ENCODE data around the gene RARRES2.

Gene RARRES2

GRCh38 chr7:150340024-150340749, 1.2 kb downstream of the RARRES2 start:
- ChIA-PET POLR2A (no interaction called here), CTCF (interaction anchor here (0.7 kb wide), 1 partner anchor 93 kb away, joined by 3 read pairs; no protein-coding TSS in a partner anchor)
- TF ChIP-seq FOXK2 (IDR thresholded peaks at IDR 0.05) (no peak), HDGF (IDR thresholded peaks at IDR 0.05; ENCODE audit: borderline replicate concordance) (no peak)
- no peak for DNase-seq (ENCODE audit: extremely low spot score)

GRCh38 chr7:150339409-150339809, 2.0 kb downstream of the RARRES2 start:
- POLR2A ChIA-PET = no interaction called here
- no peak for TF ChIP-seq ARNT (IDR thresholded peaks at IDR 0.05)
- CTCF ChIA-PET = interaction anchor here (0.7 to 3.5 kb wide), 2 partner anchors 17 to 94 kb away, joined by 3 to 10 read pairs; no protein-coding TSS in a partner anchor
- no peak for DNase-seq (ENCODE audit: extremely low spot score)

- no peak for DNase-seq (ENCODE audit: extremely low spot score)
- ChIA-PET POLR2A (no interaction called here), CTCF (interaction anchor here (3.5 kb wide), 1 partner anchor 18 kb away, joined by 10 read pairs; no protein-coding TSS in a partner anchor)
- no peak for TF ChIP-seq ELF4 (IDR thresholded peaks at IDR 0.05)
- TF ChIP-seq NFRKB (IDR thresholded peaks at IDR 0.05) = no peak
- no peak for TF ChIP-seq PKNOX1 (IDR thresholded peaks at IDR 0.05)
- no peak for TF ChIP-seq LEF1 (IDR thresholded peaks at IDR 0.05; ENCODE audit: borderline replicate concordance)
- no peak for TF ChIP-seq FOXK2 (IDR thresholded peaks at IDR 0.05)
These were observed 3.1 kb downstream of the RARRES2 start for GRCh38 chr7:150338166-150338829.

- no peak for DNase-seq (ENCODE audit: extremely low spot score)
- ChIA-PET POLR2A (interaction anchor here (1.6 kb wide), 1 partner anchor 14 kb away, joined by 7 read pairs; the partner anchor contains the start of genes ACTR3C and LRRC61), CTCF (interaction anchor here (3.5 kb wide), 1 partner anchor 18 kb away, joined by 10 read pairs; no protein-coding TSS in a partner anchor)
- no peak for TF ChIP-seq L3MBTL2 (conservative IDR thresholded peaks at IDR 0.05)
- TF ChIP-seq TARDBP (IDR thresholded peaks at IDR 0.05) = no peak
- TF ChIP-seq ELF4 (IDR thresholded peaks at IDR 0.05) = no peak
- no peak for TF ChIP-seq NFRKB (IDR thresholded peaks at IDR 0.05)
- TF ChIP-seq ZNF384 (IDR thresholded peaks at IDR 0.05) = no peak
- TF ChIP-seq HDGF (IDR thresholded peaks at IDR 0.05; ENCODE audit: borderline replicate concordance) = no peak
These were observed 3.8 kb downstream of the RARRES2 start for GRCh38 chr7:150337659-150338081.

GRCh38 chr7:150337179-150337578, 4.2 kb downstream of the RARRES2 start:
- DNase-seq (ENCODE audit: extremely low spot score) = no peak
- ChIA-PET CTCF (interaction anchor here (3.5 kb wide), 1 partner anchor 19 kb away, joined by 10 read pairs; no protein-coding TSS in a partner anchor), POLR2A (interaction anchor here (1.6 kb wide), 1 partner anchor 14 kb away, joined by 7 read pairs; the partner anchor contains the start of genes ACTR3C and LRRC61)
- TF ChIP-seq SP1 (IDR thresholded peaks at IDR 0.05) = no peak
- no peak for TF ChIP-seq PKNOX1 (IDR thresholded peaks at IDR 0.05)
- no peak for TF ChIP-seq NFRKB (IDR thresholded peaks at IDR 0.05)
- no peak for TF ChIP-seq LEF1 (IDR thresholded peaks at IDR 0.05; ENCODE audit: borderline replicate concordance)
- TF ChIP-seq HDGF (IDR thresholded peaks at IDR 0.05; ENCODE audit: borderline replicate concordance) = no peak
- TF ChIP-seq SUZ12 (IDR thresholded peaks at IDR 0.05) = no peak
- no peak for TF ChIP-seq L3MBTL2 (conservative IDR thresholded peaks at IDR 0.05)

GRCh38 chr7:150336746-150337145, 4.7 kb downstream of the RARRES2 start:
- POLR2A ChIA-PET = interaction anchor here (1.6 kb wide), 1 partner anchor 13 kb away, joined by 7 read pairs; the partner anchor contains the start of genes ACTR3C and LRRC61
- DNase-seq (ENCODE audit: extremely low spot score) = no peak
- TF ChIP-seq PKNOX1 (IDR thresholded peaks at IDR 0.05) = no peak
- TF ChIP-seq HDGF (IDR thresholded peaks at IDR 0.05; ENCODE audit: borderline replicate concordance) = no peak
- TF ChIP-seq FOXM1 (IDR thresholded peaks at IDR 0.05; ENCODE audit: borderline replicate concordance) = no peak
- no peak for TF ChIP-seq ARNT (IDR thresholded peaks at IDR 0.05)
- no peak for TF ChIP-seq ELF4 (IDR thresholded peaks at IDR 0.05)
- TF ChIP-seq SP1 (IDR thresholded peaks at IDR 0.05) = no peak
- TF ChIP-seq LEF1 (IDR thresholded peaks at IDR 0.05; ENCODE audit: borderline replicate concordance) = no peak
- no peak for TF ChIP-seq FOXA1 (IDR thresholded peaks at IDR 0.05)
- no peak for TF ChIP-seq BHLHE40 (IDR thresholded peaks at IDR 0.05; ENCODE audit: borderline replicate concordance)
- TF ChIP-seq ZNF384 (IDR thresholded peaks at IDR 0.05) = no peak
- TF ChIP-seq TARDBP (IDR thresholded peaks at IDR 0.05) = no peak
- no peak for TF ChIP-seq L3MBTL2 (conservative IDR thresholded peaks at IDR 0.05)
- no peak for TF ChIP-seq NFRKB (IDR thresholded peaks at IDR 0.05)
- no peak for TF ChIP-seq FOXK2 (IDR thresholded peaks at IDR 0.05)
- no peak for TF ChIP-seq SUZ12 (IDR thresholded peaks at IDR 0.05)
- TF ChIP-seq CTBP1 (IDR thresholded peaks at IDR 0.05; ENCODE audit: borderline replicate concordance) = no peak

More at GRCh38 chr7:150336746-150337145, 4.7 kb downstream of the RARRES2 start:
- CTCF ChIA-PET = interaction anchor here (3.5 kb wide), 1 partner anchor 19 kb away, joined by 10 read pairs; no protein-coding TSS in a partner anchor

Measured in HEK293T (cell line).